ENCODE data around the gene BCCIP. TPM values are rescaled to one million over a fixed set of nuclear protein-coding genes. Genes with fewer than 3 reads are reported as not detected.

The BCCIP gene
- total and polyA plus RNA-seq, 4 donors, result 39.8 to 77.1 (median 59.9) TPM

- no peaks in the 10 kb centered on the region for H3K9me3 ChIP-seq (ENCODE audit: control insufficient read depth, insufficient read depth, low read length)
- no peak overlapping the region for H3K4me3 ChIP-seq (ENCODE audit: low read depth, low read length)
- no peaks in the 10 kb centered on the region for H3K27me3 ChIP-seq (ENCODE audit: control insufficient read depth, insufficient read depth, low read length)
- H3K4me1 ChIP-seq (ENCODE audit: control insufficient read depth, insufficient read depth, low read length), result no peaks in the 10 kb centered on the region
- no CpG with 5 or more reads among the region's 1 CpG for WGBS (ENCODE audit: insufficient coverage)
- no peak overlapping the region for H3K27ac ChIP-seq (ENCODE audit: low read depth, low read length)
- peaks cover 18% of the 10 kb centered on the region for H3K36me3 ChIP-seq (ENCODE audit: control insufficient read depth, insufficient read depth, low read length)
- peak in 1 of 6 donors; percentile 66 for DNase-seq (ENCODE audit: low read depth in 4 of 6, low spot score in 6 of 6)
Measured at GRCh38 chr10:125812128-125812750, 11.1 kb upstream of the BCCIP start.

DNA sequence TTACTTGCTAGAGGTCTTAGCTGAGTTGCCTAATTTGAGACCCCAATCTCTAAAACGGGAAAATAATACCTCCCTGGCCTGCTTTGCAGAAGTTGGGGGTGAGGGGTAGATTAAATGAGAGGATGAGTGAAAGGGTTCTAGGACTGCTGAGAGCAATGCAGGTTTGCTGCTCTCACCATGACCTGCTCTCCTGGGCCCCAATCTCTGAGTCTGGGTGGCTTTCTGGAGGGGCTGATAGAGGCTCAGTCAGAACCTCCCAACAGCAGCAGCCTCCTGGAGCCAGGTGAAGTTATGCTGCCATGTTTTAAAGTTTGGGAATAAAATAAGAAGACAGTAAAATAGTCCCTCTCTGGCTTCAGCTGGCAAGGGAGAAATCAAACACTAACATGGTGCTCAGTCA, 7.6 kb upstream of the BCCIP start:
- Histone ChIP-seq H3K36me3 (ENCODE audit: control insufficient read depth, insufficient read depth, low read length) (peaks cover 13% of the 10 kb centered on the region), H3K9me3 (ENCODE audit: control insufficient read depth, insufficient read depth, low read length) (no peaks in the 10 kb centered on the region), H3K4me1 (ENCODE audit: control insufficient read depth, insufficient read depth, low read length) (no peaks in the 10 kb centered on the region), H3K27me3 (ENCODE audit: control insufficient read depth, insufficient read depth, low read length) (no peaks in the 10 kb centered on the region), H3K27ac (ENCODE audit: low read depth, low read length) (no peak overlapping the region), H3K4me3 (ENCODE audit: low read depth, low read length) (no peak overlapping the region)
- WGBS (ENCODE audit: insufficient coverage), result no CpG with 5 or more reads among the region's 1 CpG
- no peak for DNase-seq (ENCODE audit: low read depth in 4 of 6, low spot score in 6 of 6)

- H3K4me3 ChIP-seq (ENCODE audit: low read depth, low read length), result no peak overlapping the region
- WGBS (ENCODE audit: insufficient coverage), result no CpG with 5 or more reads among the region's 4 CpGs
- DNase-seq (ENCODE audit: low read depth in 4 of 6, low spot score in 6 of 6), result no peak
- H3K27me3 ChIP-seq (ENCODE audit: control insufficient read depth, insufficient read depth, low read length), result no peaks in the 10 kb centered on the region
- peaks cover 13% of the 10 kb centered on the region for H3K36me3 ChIP-seq (ENCODE audit: control insufficient read depth, insufficient read depth, low read length)
- H3K9me3 ChIP-seq (ENCODE audit: control insufficient read depth, insufficient read depth, low read length), result no peaks in the 10 kb centered on the region
- H3K4me1 ChIP-seq (ENCODE audit: control insufficient read depth, insufficient read depth, low read length), result no peaks in the 10 kb centered on the region
- H3K27ac ChIP-seq (ENCODE audit: low read depth, low read length), result no peak overlapping the region
Measured at GRCh38 chr10:125816548-125816947, 6.8 kb upstream of the BCCIP start.

- Histone ChIP-seq H3K27ac (ENCODE audit: low read depth, low read length) (no peak overlapping the region), H3K9me3 (ENCODE audit: control insufficient read depth, insufficient read depth, low read length) (no peaks in the 10 kb centered on the region), H3K27me3 (ENCODE audit: control insufficient read depth, insufficient read depth, low read length) (no peaks in the 10 kb centered on the region), H3K36me3 (ENCODE audit: control insufficient read depth, insufficient read depth, low read length) (peaks cover 13% of the 10 kb centered on the region), H3K4me3 (ENCODE audit: low read depth, low read length) (no peak overlapping the region), H3K4me1 (ENCODE audit: control insufficient read depth, insufficient read depth, low read length) (peaks cover 8% of the 10 kb centered on the region)
- WGBS (ENCODE audit: insufficient coverage), result 92% methylated on average over 2 of the region's 6 CpGs
- no peak for DNase-seq (ENCODE audit: low read depth in 4 of 6, low spot score in 6 of 6)
Measured at GRCh38 chr10:125817337-125817946, 5.9 kb upstream of the BCCIP start.

DNA sequence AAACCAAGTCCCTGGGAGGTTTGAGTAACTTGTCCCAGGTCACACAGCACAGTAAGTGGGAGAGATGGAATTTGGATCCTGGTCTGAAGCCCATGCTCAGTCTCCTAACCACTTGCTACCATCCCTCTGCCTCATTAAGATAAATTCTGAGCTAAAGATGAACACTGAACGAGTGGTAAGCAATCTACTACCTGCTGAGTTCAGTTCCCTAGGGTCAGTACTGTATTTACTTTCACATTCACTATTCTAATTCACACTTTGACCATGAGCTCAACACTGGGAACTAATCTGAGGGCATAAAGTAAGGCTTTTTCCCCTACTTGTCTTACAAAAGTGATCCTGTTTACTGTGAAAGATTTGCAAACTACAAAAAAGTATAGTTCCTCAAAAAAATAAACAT, 2.6 kb upstream of the BCCIP start:
- Histone ChIP-seq H3K4me3 (ENCODE audit: low read depth, low read length) (no peak overlapping the region), H3K4me1 (ENCODE audit: control insufficient read depth, insufficient read depth, low read length) (peaks cover 14% of the 10 kb centered on the region), H3K9me3 (ENCODE audit: control insufficient read depth, insufficient read depth, low read length) (no peaks in the 10 kb centered on the region), H3K27me3 (ENCODE audit: control insufficient read depth, insufficient read depth, low read length) (no peaks in the 10 kb centered on the region), H3K36me3 (ENCODE audit: control insufficient read depth, insufficient read depth, low read length) (peaks cover 1% of the 10 kb centered on the region), H3K27ac (ENCODE audit: low read depth, low read length) (no peak overlapping the region)
- WGBS (ENCODE audit: insufficient coverage), result no CpG with 5 or more reads among the region's 1 CpG
- no peak for DNase-seq (ENCODE audit: low read depth in 4 of 6, low spot score in 6 of 6)

DNA sequence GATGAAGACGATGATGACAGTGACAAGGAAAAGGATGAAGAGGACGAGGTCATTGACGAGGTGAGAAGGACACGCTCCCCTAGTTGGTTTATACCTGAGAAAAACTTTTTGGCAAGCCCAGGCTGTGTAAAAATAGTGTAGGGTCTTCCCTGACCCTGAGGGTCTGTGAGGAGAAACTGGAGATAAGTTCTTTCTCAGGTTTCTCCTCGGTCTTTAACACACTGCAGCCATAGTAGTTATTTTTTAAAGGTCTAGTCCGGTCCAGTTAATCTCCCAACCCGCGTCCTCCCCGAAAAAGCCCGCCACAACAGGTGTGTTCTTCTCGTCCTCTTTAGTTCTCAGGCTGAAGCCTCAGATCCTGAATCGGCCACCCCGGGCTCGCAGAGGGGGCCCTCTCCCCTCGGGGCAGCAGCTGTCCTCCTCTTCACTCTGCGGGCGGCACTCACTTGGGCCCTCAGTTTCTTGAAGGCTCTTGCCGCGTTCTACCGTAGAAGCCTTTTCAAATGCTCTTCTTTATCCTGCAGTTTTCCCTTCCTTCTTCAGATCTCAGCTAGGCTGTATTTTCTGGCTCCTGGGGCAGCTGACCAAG, 411 bp downstream of the BCCIP start:
- peak overlapping the region; percentile 88 for H3K4me3 ChIP-seq (ENCODE audit: low read depth, low read length)
- H3K36me3 ChIP-seq (ENCODE audit: control insufficient read depth, insufficient read depth, low read length), result peaks cover 18% of the 10 kb centered on the region
- peaks cover 14% of the 10 kb centered on the region for H3K4me1 ChIP-seq (ENCODE audit: control insufficient read depth, insufficient read depth, low read length)
- no peak for DNase-seq (ENCODE audit: low read depth in 4 of 6, low spot score in 6 of 6)
- 0% methylated on average over 19 of the region's 20 CpGs for WGBS (ENCODE audit: insufficient coverage)
- no peak overlapping the region for H3K27ac ChIP-seq (ENCODE audit: low read depth, low read length)
- H3K27me3 ChIP-seq (ENCODE audit: control insufficient read depth, insufficient read depth, low read length), result no peaks in the 10 kb centered on the region
- H3K9me3 ChIP-seq (ENCODE audit: control insufficient read depth, insufficient read depth, low read length), result no peaks in the 10 kb centered on the region

DNA sequence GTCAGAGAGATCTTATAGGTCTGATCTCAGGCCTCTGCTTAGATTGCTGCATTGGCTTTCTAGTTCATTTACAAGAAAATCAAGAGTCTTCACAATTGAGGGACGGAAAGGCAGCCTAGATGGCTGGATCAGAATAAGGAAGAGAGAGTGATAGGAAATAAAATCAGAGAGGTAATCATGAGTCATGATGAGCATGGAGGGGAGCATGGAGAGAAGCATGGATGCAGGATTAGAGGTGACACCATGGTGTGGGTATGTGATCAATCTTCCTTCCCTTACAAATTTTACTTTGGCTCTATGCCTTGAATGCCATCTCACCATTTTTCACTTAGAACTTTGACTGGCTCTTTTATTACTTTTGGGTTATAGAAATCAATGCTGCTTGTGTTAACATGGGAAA, 1.4 kb downstream of the BCCIP start:
- H3K27me3 ChIP-seq (ENCODE audit: control insufficient read depth, insufficient read depth, low read length), result no peaks in the 10 kb centered on the region
- no peak overlapping the region for H3K27ac ChIP-seq (ENCODE audit: low read depth, low read length)
- H3K4me3 ChIP-seq (ENCODE audit: low read depth, low read length), result no peak overlapping the region
- no peak for DNase-seq (ENCODE audit: low read depth in 4 of 6, low spot score in 6 of 6)
- peaks cover 14% of the 10 kb centered on the region for H3K4me1 ChIP-seq (ENCODE audit: control insufficient read depth, insufficient read depth, low read length)
- WGBS (ENCODE audit: insufficient coverage), result 92% methylated on average over 1 of the region's 1 CpG
- no peaks in the 10 kb centered on the region for H3K9me3 ChIP-seq (ENCODE audit: control insufficient read depth, insufficient read depth, low read length)
- H3K36me3 ChIP-seq (ENCODE audit: control insufficient read depth, insufficient read depth, low read length), result peaks cover 18% of the 10 kb centered on the region

GRCh38 chr10:125827133-125827532, 3.8 kb downstream of the BCCIP start:
- Histone ChIP-seq H3K27me3 (ENCODE audit: control insufficient read depth, insufficient read depth, low read length) (no peaks in the 10 kb centered on the region), H3K4me1 (ENCODE audit: control insufficient read depth, insufficient read depth, low read length) (peaks cover 9% of the 10 kb centered on the region), H3K4me3 (ENCODE audit: low read depth, low read length) (no peak overlapping the region), H3K36me3 (ENCODE audit: control insufficient read depth, insufficient read depth, low read length) (peaks cover 21% of the 10 kb centered on the region), H3K27ac (ENCODE audit: low read depth, low read length) (no peak overlapping the region), H3K9me3 (ENCODE audit: control insufficient read depth, insufficient read depth, low read length) (no peaks in the 10 kb centered on the region)
- no peak for DNase-seq (ENCODE audit: low read depth in 4 of 6, low spot score in 6 of 6)
- no CpG with 5 or more reads among the region's 2 CpGs for WGBS (ENCODE audit: insufficient coverage)

DNA sequence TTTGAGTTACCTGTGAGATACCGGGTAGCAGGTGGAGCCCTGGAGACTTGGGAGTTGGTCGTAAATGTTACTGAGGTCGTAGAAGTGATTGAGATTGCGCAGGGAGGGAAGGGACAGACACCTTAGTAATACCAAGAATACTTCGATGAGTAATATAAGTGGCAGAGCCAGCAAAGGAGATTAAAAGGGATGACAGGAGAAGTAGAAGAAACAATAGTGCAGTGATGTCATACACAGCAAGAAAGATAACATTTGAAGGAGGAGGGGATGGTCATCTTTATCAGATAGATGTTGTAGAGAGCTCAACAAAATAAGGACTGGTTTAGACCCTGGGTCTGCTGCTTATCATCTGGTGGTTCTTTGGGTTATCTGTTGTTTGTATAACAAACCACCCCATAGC, 5.0 kb downstream of the BCCIP start:
- WGBS (ENCODE audit: insufficient coverage), result 91% methylated on average over 5 of the region's 5 CpGs
- no peaks in the 10 kb centered on the region for H3K27me3 ChIP-seq (ENCODE audit: control insufficient read depth, insufficient read depth, low read length)
- H3K4me3 ChIP-seq (ENCODE audit: low read depth, low read length), result no peak overlapping the region
- no peak for DNase-seq (ENCODE audit: low read depth in 4 of 6, low spot score in 6 of 6)
- H3K9me3 ChIP-seq (ENCODE audit: control insufficient read depth, insufficient read depth, low read length), result no peaks in the 10 kb centered on the region
- peaks cover 4% of the 10 kb centered on the region for H3K4me1 ChIP-seq (ENCODE audit: control insufficient read depth, insufficient read depth, low read length)
- no peak overlapping the region for H3K27ac ChIP-seq (ENCODE audit: low read depth, low read length)
- peaks cover 30% of the 10 kb centered on the region for H3K36me3 ChIP-seq (ENCODE audit: control insufficient read depth, insufficient read depth, low read length)

GRCh38 chr10:125836746-125837145, 13.4 kb downstream of the BCCIP start:
- Histone ChIP-seq H3K27ac (ENCODE audit: low read depth, low read length) (no peak overlapping the region), H3K36me3 (ENCODE audit: control insufficient read depth, insufficient read depth, low read length) (peaks cover 51% of the 10 kb centered on the region), H3K27me3 (ENCODE audit: control insufficient read depth, insufficient read depth, low read length) (no peaks in the 10 kb centered on the region), H3K4me3 (ENCODE audit: low read depth, low read length) (no peak overlapping the region), H3K9me3 (ENCODE audit: control insufficient read depth, insufficient read depth, low read length) (no peaks in the 10 kb centered on the region), H3K4me1 (ENCODE audit: control insufficient read depth, insufficient read depth, low read length) (no peaks in the 10 kb centered on the region)
- 100% methylated on average over 2 of the region's 2 CpGs for WGBS (ENCODE audit: insufficient coverage)
- no peak for DNase-seq (ENCODE audit: low read depth in 4 of 6, low spot score in 6 of 6)
